Keratinocyte (primary cell): ENCODE measurements around the gene SPATS2L.

Experiments used
- EZH2 ChIP-seq: IDR thresholded peaks from one replicate; pipeline ENCODE4 v1.6.1; 2012; ENCODE audit warnings: inconsistent platforms, mild to moderate bottlenecking, low read length, moderate library complexity
- TF ChIP-seq, protein P1 (sequence below), 3 experiments: IDR thresholded peaks in 1 of 3; conservative IDR thresholded peaks in 1 of 3; optimal IDR thresholded peaks in 1 of 3; 2 replicates in 2 of 3; 3 replicates in 1 of 3; pipeline versions ENCODE3 to v1.5.1; 2011; ENCODE audit warnings: low read length in 3 of 3, mild to moderate bottlenecking in 3 of 3, moderate library complexity in 2 of 3, control low read depth in 1 of 3, inconsistent platforms in 1 of 3; ENCODE audit not compliant: insufficient read depth in 2 of 3; ENCODE audit errors: extremely low read depth in 1 of 3

DNA sequence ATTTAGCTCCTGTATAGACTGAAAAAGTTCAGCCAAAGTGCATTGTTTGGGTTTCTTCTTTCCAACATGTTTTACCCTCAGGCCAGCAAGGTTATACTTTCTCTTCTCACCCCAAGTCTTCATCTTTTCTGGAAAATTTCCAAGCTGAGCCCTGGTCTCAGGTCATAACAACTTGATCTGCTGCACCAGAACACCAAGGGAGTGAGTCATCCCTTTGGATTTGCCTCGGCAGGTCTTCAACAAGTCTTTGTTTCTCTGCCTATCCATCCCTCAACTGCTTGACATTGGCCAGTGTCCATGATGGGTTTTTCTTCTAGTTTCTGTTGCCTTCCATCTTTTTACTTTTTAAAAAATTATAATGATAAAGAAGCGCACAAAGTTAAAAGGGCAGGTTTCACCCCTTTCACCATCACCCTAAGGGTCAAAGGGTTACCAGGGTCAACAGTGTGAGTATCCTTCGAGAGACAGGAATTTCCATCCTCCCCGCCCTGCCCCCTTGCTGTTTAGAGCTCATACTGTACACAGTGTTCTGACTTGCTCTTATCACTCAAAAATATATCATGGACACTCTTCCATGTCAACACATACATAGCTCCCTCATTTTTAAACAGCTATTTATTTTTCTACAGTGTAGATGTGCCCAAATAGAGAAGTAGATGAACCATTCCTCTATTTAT, 5.7 kb upstream of the SPATS2L start:
- TF ChIP-seq, protein P1, sequence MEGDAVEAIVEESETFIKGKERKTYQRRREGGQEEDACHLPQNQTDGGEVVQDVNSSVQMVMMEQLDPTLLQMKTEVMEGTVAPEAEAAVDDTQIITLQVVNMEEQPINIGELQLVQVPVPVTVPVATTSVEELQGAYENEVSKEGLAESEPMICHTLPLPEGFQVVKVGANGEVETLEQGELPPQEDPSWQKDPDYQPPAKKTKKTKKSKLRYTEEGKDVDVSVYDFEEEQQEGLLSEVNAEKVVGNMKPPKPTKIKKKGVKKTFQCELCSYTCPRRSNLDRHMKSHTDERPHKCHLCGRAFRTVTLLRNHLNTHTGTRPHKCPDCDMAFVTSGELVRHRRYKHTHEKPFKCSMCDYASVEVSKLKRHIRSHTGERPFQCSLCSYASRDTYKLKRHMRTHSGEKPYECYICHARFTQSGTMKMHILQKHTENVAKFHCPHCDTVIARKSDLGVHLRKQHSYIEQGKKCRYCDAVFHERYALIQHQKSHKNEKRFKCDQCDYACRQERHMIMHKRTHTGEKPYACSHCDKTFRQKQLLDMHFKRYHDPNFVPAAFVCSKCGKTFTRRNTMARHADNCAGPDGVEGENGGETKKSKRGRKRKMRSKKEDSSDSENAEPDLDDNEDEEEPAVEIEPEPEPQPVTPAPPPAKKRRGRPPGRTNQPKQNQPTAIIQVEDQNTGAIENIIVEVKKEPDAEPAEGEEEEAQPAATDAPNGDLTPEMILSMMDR (optimal IDR thresholded peaks at IDR 0.05 in 1 of 3, IDR thresholded peaks at IDR 0.05 in 1 of 3, conservative IDR thresholded peaks at IDR 0.05 in 1 of 3; ENCODE audit: extremely low read depth in 1 of 3, insufficient read depth in 2 of 3, low read length in 3 of 3), result no peak
- no peak for TF ChIP-seq EZH2
